Measurements from ENCODE around the gene EIF3J. TPM values are rescaled to one million over a fixed set of nuclear protein-coding genes. Genes with fewer than 3 reads are reported as not detected.
"Not testable (repeated sequence)": the region's sequence is repeated elsewhere in the genome, so short reads cannot be mapped to it uniquely, and the experiment has no call there.

EIF3J gene
- polyA plus RNA-seq, 2 of the 4 experiments (the other 2 are of a cell fraction): 90.6 to 114 TPM

DNA sequence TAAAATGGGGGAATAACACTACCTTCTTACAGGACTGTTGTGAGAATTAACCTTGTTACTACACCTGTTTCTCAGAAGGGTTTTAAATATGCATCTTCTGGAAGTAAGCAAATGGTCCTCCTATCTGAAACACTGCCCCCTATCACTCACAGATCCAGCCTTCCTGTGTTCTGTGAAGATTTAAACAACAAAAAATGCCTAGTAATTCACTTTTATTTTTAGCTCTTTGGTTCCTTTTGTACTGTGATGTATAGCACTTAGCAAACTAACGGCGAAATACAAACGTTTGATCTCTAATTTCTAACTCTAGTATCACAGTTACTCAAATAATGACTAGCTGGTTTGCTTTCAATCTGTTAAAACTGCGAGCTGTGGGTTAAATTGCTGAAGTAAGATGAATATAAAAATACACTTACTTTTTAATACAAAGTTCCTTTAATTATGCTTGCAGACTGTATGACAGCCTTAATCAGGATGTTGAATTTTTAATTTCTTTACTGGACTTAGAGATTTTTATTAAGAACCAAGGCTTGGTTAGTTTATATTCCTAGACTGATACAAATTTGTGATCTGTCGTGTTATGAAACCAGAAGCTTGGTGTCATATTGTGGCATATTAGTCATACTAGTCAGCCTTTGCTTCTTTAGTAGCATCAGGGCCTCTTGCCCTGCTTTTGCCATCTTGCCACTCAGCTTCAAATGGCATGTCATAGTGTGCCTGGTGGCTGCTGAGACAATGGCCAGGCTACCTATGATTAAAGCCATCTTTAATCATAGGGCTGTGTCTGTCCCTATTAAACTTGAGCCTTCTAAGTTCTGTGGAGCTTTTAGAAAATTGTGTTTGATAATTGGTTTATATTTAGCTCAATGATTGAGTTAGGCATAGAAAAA, 9.2 kb downstream of the EIF3J start:
- FAIRE-seq (no peak), DNase-seq (ENCODE audit: low read depth in 1 of 2, low spot score in 1 of 2) (no peak)

GRCh38 chr15:44549152-44549551, 12.2 kb downstream of the EIF3J start:
- peaks cover 10% of the 10 kb centered on the region; the same call in 1 of the 3 replicates for H3K4me1 ChIP-seq
- H3K9me3 ChIP-seq; FAIRE-seq; DNase-seq (ENCODE audit: low read depth in 1 of 2, low spot score in 1 of 2); H3K4me2 ChIP-seq; H3K27ac ChIP-seq; ATAC-seq; H3K4me3 ChIP-seq: not testable (repeated sequence)
- ChIA-PET CTCF (interaction anchor here (1.0 to 1.6 kb wide), 4 partner anchors 8 to 35 kb away, joined by 3 to 6 read pairs (median 3); no protein-coding TSS in a partner anchor), POLR2A (interaction anchor here (1.1 kb wide), 1 partner anchor 12 kb away, joined by 3 read pairs; the partner anchor contains the start of gene EIF3J)
- 98% methylated on average over 9 of the region's 9 CpGs for WGBS (ENCODE audit: missing lambda C conversion rate)

More for the DNA sequence above, 9.2 kb downstream of the EIF3J start:
- Histone ChIP-seq H3K9me3 (no peaks in the 10 kb centered on the region), H3K4me2 (no peak overlapping the region), H3K4me3 (no peak overlapping the region), H3K4me1 (peaks cover 23% of the 10 kb centered on the region), H3K27ac (no peak overlapping the region)
- CTCF ChIA-PET: interaction anchor here (0.8 to 2.4 kb wide), 6 partner anchors 9 to 108 kb away, joined by 3 to 11 read pairs (median 4); partner anchors contain the start of gene EIF3J
- TF ChIP-seq TP53 (CRISPR knock-in tag; IDR thresholded peaks at IDR 0.05) (no peak), HDAC2 (IDR thresholded peaks at IDR 0.05) (no peak), EP300 (IDR thresholded peaks at IDR 0.05) (no peak), CBX2 (IDR thresholded peaks at IDR 0.05; ENCODE audit: borderline replicate concordance, low read depth) (no peak)
- TF ChIP-seq, protein P1, sequence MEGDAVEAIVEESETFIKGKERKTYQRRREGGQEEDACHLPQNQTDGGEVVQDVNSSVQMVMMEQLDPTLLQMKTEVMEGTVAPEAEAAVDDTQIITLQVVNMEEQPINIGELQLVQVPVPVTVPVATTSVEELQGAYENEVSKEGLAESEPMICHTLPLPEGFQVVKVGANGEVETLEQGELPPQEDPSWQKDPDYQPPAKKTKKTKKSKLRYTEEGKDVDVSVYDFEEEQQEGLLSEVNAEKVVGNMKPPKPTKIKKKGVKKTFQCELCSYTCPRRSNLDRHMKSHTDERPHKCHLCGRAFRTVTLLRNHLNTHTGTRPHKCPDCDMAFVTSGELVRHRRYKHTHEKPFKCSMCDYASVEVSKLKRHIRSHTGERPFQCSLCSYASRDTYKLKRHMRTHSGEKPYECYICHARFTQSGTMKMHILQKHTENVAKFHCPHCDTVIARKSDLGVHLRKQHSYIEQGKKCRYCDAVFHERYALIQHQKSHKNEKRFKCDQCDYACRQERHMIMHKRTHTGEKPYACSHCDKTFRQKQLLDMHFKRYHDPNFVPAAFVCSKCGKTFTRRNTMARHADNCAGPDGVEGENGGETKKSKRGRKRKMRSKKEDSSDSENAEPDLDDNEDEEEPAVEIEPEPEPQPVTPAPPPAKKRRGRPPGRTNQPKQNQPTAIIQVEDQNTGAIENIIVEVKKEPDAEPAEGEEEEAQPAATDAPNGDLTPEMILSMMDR (IDR thresholded peaks at IDR 0.05): peak; percentile 40; the same call in 2 of the 3 replicates
- POLR2A ChIA-PET: interaction anchor here (2.1 kb wide), 1 partner anchor 9 kb away, joined by 14 read pairs; the partner anchor contains the start of gene EIF3J
- WGBS (ENCODE audit: missing lambda C conversion rate): 54% methylated on average over 5 of the region's 5 CpGs
- peak; percentile 52 to 61; a peak in 5 of 6 replicates for ATAC-seq

DNA sequence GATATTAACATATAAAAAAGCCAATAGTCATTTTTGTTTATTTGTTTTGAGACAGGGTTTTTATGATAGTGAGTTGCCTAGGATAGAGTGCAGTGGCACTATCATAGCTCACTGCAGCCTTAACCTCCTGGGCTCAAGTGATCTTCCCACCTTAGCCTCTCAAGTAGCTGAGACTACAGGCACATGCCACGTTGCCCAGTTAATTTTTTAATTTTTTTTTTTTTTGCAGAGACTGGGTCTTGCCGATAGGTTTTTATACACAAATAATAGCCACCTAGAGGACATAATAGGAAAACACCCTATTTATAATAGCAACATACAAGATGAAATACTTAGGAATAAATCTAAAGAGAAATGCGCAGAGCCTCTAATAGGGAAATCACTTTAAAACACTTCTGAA, 13.3 kb downstream of the EIF3J start:
- Histone ChIP-seq H3K9me3 (no peaks in the 10 kb centered on the region), H3K27ac (no peak overlapping the region), H3K4me3 (no peak overlapping the region), H3K4me2 (peak overlapping the region; percentile 21; the same call in 1 of the 3 replicates), H3K4me1 (0 out of 3 replicates have a peak, but pooled peaks cover 4% of the 10 kb centered on the region)
- FAIRE-seq (no peak), ATAC-seq (peak; percentile 64 to 84; a peak in 4 of 6 replicates), DNase-seq (ENCODE audit: low read depth in 1 of 2, low spot score in 1 of 2) (peak in 1 of 2 experiments; percentile 52)
- ChIA-PET POLR2A (interaction anchor here (1.1 kb wide), 1 partner anchor 13 kb away, joined by 3 read pairs; the partner anchor contains the start of gene EIF3J), CTCF (interaction anchor here (0.6 to 1.6 kb wide), 8 partner anchors 9 to 223 kb away, joined by 3 to 8 read pairs (median 3); no protein-coding TSS in a partner anchor)
- TF ChIP-seq ZSCAN20 (CRISPR knock-in tag; IDR thresholded peaks at IDR 0.05): no peak
- no peak for TF ChIP-seq RFX5 (IDR thresholded peaks at IDR 0.05)
- TF ChIP-seq, protein P1 (IDR thresholded peaks at IDR 0.05): peak; percentile 28; the same call in 2 of the 3 replicates
- WGBS (ENCODE audit: missing lambda C conversion rate): 34% methylated on average over 3 of the region's 3 CpGs

GRCh38 chr15:44550734-44551133, 13.8 kb downstream of the EIF3J start:
- ATAC-seq (no peak), DNase-seq (ENCODE audit: low read depth in 1 of 2, low spot score in 1 of 2) (no peak), FAIRE-seq (no peak)
- Histone ChIP-seq H3K9me3 (no peaks in the 10 kb centered on the region), H3K27ac (no peak overlapping the region), H3K4me2 (no peak overlapping the region), H3K4me1 (0 out of 3 replicates have a peak, but pooled peaks cover 4% of the 10 kb centered on the region), H3K4me3 (no peak overlapping the region)
- CTCF ChIA-PET: interaction anchor here (1.2 to 1.6 kb wide), 3 partner anchors 9 to 223 kb away, joined by 3 to 8 read pairs (median 6); no protein-coding TSS in a partner anchor
- 90% methylated on average over 4 of the region's 4 CpGs for WGBS (ENCODE audit: missing lambda C conversion rate)
- POLR2A ChIA-PET: no interaction called here
- TF ChIP-seq HMGXB4 (CRISPR knock-in tag; IDR thresholded peaks at IDR 0.05; ENCODE audit: borderline replicate concordance) (no peak), RNF2 (IDR thresholded peaks at IDR 0.05; ENCODE audit: borderline replicate concordance, low read depth) (no peak), POLR2A (IDR thresholded peaks at IDR 0.05; ENCODE audit: low read length) (no peak), ELK1 (IDR thresholded peaks at IDR 0.05; ENCODE audit: low read depth, low read length) (no peak), MAFK (IDR thresholded peaks at IDR 0.05; ENCODE audit: partially characterized antibody) (no peak), EHF (CRISPR knock-in tag; IDR thresholded peaks at IDR 0.05) (no peak), TP53 (CRISPR knock-in tag; IDR thresholded peaks at IDR 0.05) (no peak), CHD2 (IDR thresholded peaks at IDR 0.05; ENCODE audit: low read length, partially characterized antibody) (no peak), NFE2L2 (conservative IDR thresholded peaks at IDR 0.05; ENCODE audit: low read length) (no peak), RCOR1 (IDR thresholded peaks at IDR 0.05; ENCODE audit: low read depth, low read length) (no peak)

All from A549 (cell line).